DND-41 (cell line): ENCODE data around the gene ZNF740.

Experiments used
- EZH2 ChIP-seq: IDR thresholded peaks from 3 replicates; pipeline ENCODE4 v1.6.1; 2012; ENCODE audit warnings: borderline replicate concordance, low read depth, mild to moderate bottlenecking, moderate library complexity, low read length, inconsistent platforms; ENCODE audit not compliant: severe bottlenecking
- TF ChIP-seq, protein P1 (sequence below): IDR thresholded peaks from 2 replicates; pipeline ENCODE4 v1.5.1; 2012; ENCODE audit warnings: borderline replicate concordance, low read length, moderate library complexity, mild to moderate bottlenecking; ENCODE audit not compliant: poor library complexity, severe bottlenecking; ENCODE audit errors: extremely low read depth

DNA sequence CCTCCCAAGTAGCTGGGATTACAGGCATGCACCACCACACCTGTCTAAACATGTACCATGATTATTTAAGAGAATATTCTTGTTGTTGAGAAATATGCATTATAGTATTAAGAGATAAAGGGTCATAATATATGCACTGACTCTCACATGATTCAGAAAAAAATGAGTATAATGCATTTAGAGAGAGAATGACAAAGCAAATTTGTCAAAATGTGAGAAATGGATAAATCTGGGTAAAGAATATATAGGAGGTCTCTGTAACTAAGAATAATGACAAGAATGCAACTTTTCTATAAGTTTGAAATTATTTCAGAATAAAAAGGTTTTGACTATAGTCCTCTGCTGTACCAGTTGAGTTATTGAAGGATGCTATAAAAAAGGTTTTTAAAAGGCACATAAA, 28.1 kb upstream of the ZNF740 start:
- TF ChIP-seq, protein P1, sequence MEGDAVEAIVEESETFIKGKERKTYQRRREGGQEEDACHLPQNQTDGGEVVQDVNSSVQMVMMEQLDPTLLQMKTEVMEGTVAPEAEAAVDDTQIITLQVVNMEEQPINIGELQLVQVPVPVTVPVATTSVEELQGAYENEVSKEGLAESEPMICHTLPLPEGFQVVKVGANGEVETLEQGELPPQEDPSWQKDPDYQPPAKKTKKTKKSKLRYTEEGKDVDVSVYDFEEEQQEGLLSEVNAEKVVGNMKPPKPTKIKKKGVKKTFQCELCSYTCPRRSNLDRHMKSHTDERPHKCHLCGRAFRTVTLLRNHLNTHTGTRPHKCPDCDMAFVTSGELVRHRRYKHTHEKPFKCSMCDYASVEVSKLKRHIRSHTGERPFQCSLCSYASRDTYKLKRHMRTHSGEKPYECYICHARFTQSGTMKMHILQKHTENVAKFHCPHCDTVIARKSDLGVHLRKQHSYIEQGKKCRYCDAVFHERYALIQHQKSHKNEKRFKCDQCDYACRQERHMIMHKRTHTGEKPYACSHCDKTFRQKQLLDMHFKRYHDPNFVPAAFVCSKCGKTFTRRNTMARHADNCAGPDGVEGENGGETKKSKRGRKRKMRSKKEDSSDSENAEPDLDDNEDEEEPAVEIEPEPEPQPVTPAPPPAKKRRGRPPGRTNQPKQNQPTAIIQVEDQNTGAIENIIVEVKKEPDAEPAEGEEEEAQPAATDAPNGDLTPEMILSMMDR, result no peak
- no peak for TF ChIP-seq EZH2
